ES-I3 (cell line): ENCODE measurements around the gene SMARCAD1.
"Not testable (repeated sequence)": the region's sequence is repeated elsewhere in the genome, so short reads cannot be mapped to it uniquely, and the experiment has no call there.

Experiments
- H3K36me3 ChIP-seq: 2 replicates; pipeline ENCODE4 v1.6.1; 2013; ENCODE audit warnings: mild to moderate bottlenecking, low read length, control low read depth, moderate library complexity; ENCODE audit not compliant: insufficient read depth
- H3K4me1 ChIP-seq: 2 replicates; pipeline ENCODE4 v1.6.1; 2013; ENCODE audit warnings: mild to moderate bottlenecking, control low read depth, low read length; ENCODE audit not compliant: insufficient read depth
- H3K9ac ChIP-seq: 2 replicates; pipeline ENCODE4 v1.6.1; 2013; ENCODE audit warnings: low read depth, mild to moderate bottlenecking, low read length, moderate library complexity
- H3K9me3 ChIP-seq: 2 replicates; pipeline ENCODE4 v1.6.1; 2013; ENCODE audit warnings: mild to moderate bottlenecking, low read length, moderate library complexity; ENCODE audit not compliant: control insufficient read depth, insufficient read depth

SMARCAD1 gene

DNA sequence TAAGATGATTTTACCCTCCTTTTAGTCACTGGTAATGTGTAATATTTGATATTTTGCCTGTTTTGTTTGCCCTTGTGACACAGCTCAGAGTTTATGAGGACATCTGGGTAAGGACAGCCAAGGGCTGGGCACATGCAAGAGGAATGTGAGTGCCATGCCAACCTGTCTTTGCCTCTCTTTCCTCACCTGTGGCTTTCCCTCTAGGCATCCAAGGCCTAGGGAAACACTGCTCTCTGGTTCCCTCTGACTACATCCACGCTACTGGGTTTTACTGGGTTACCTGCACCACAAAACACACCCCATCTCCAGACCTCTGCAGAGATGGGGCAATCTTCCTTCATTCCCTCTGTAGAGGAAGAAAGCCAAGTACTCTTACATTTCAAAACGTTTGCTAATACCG lies 127.3 kb downstream of the SMARCAD1 start:
- Histone ChIP-seq H3K4me1 (no peaks in the 10 kb centered on the region), H3K9ac (no peak overlapping the region), H3K9me3 (no peaks in the 10 kb centered on the region), H3K36me3 (no peaks in the 10 kb centered on the region)

DNA sequence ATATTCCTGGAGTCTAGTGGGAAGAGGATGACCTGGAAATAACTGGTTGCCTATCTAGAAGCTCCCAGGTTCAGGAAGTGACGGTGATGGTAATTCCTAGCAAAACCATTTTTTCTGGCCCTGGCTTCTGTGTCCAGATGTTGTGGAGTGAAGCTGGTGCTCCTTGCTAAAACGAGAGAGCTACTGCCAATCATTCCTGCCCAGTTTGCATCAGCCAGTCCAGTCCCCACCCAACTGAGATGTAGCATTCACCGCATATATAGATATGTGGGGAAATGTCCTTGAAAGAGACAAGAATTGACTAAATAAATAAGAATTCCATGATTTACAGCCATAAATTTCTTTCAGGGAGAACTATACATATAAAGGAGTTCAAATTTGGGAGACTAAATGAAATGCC lies 128.6 kb downstream of the SMARCAD1 start:
- H3K9me3 ChIP-seq = no peaks in the 10 kb centered on the region
- no peak overlapping the region for H3K9ac ChIP-seq
- no peaks in the 10 kb centered on the region for H3K36me3 ChIP-seq
- H3K4me1 ChIP-seq = no peaks in the 10 kb centered on the region

DNA sequence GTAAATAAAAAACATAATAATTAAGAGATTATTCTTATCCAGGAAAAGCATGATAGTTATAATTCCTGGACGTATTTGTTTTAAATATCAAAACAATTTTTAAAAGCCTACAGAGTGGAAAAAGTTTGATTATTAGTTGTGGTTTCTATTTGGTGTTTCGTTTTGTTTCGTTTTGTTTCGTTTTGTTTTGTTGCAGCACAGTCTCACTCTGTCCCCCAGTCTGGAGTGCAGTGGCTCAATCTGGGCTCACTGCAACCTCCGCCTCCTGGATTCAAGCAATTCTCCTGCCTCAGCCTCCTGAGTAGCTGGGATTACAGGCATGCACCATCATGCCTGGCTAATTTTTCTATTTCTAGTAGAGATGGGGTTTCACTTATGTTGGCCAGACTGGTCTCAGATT lies 129.1 kb downstream of the SMARCAD1 start:
- not testable (repeated sequence) for H3K4me1 ChIP-seq, H3K36me3 ChIP-seq, H3K9ac ChIP-seq, H3K9me3 ChIP-seq

DNA sequence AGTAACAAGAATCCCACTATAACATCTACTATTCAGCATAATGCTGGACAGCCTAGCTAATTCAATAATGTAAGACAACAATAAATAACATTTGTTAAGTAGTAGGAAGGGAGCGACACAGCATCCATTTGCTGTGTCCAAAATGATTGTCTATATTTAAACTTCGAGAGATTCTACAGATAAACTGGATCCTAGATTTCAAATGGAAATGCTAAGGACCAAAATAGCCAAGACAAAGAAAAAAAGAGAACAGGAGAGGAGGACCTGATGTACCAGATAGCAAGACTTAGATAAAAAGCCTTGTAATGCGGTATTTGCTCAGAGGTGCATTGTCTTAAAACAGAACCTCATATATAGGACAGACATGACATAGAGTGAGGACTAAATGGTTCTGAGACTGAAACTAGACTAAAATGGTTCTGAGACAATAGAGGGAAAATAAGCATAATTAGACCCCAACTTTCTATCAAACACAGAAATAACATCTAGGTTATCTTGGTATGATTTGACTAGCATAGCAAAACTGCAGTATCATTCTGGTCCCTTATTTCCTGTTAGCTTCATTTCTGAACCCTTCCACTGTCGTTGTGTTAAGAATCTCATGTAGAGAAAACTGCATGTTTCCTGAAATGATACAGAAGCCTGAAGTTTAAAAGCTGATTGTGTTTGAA lies 131.2 kb downstream of the SMARCAD1 start:
- Histone ChIP-seq H3K9ac (no peak overlapping the region), H3K36me3 (no peaks in the 10 kb centered on the region), H3K4me1 (no peaks in the 10 kb centered on the region), H3K9me3 (no peaks in the 10 kb centered on the region)

DNA sequence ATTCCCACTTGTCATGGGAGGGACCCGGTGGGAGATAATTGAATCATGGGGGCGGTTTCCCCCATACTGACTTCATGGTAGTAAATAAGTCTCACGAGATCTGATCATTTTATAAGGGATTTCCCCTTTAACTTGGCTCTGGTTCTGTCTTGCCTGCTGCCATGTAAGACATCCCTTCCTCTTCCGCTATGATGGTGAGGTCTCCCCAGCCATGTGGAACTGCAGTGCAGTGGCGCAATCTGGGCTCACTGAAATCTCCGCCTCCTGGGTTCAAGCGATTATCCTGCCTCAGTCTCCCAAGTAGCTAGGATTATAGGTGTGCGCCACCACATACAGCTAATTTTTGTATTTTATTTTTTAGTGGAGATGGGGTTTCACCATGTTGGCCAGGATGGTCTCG lies 132.1 kb downstream of the SMARCAD1 start:
- Histone ChIP-seq H3K9me3 (no peaks in the 10 kb centered on the region), H3K4me1 (no peaks in the 10 kb centered on the region), H3K36me3 (no peaks in the 10 kb centered on the region), H3K9ac (no peak overlapping the region)
